ENCODE data around the gene MRPS23. TPM values are rescaled to one million over a fixed set of nuclear protein-coding genes. Genes with fewer than 3 reads are reported as not detected.

The MRPS23 gene
- total RNA-seq, 1 donor from 2014 or later, result 28.3 TPM

- H3K27ac Mint-ChIP-seq (ENCODE audit: unreplicated experiment), result no peak overlapping the region
- DNase-seq (ENCODE audit: extremely low spot score, unreplicated experiment), result no peak
- no peaks in the 10 kb centered on the region for H3K27me3 Mint-ChIP-seq (ENCODE audit: unreplicated experiment)
- H3K4me1 Mint-ChIP-seq (ENCODE audit: unreplicated experiment), result peaks cover 71% of the 10 kb centered on the region
- no peaks in the 10 kb centered on the region for H3K9me3 Mint-ChIP-seq (ENCODE audit: unreplicated experiment)
- no peak overlapping the region for H3K4me3 Mint-ChIP-seq (ENCODE audit: unreplicated experiment)
- H3K36me3 Mint-ChIP-seq (ENCODE audit: unreplicated experiment), result peaks cover 26% of the 10 kb centered on the region
- no peak for TF ChIP-seq CTCF (IDR thresholded peaks at IDR 0.05)
Measured at GRCh38 chr17:57872536-57872935, 22.7 kb upstream of the MRPS23 start.

- TF ChIP-seq CTCF (IDR thresholded peaks at IDR 0.05), result no peak
- no peak overlapping the region for H3K4me3 Mint-ChIP-seq (ENCODE audit: unreplicated experiment)
- H3K27ac Mint-ChIP-seq (ENCODE audit: unreplicated experiment), result no peak overlapping the region
Measured at GRCh38 chr17:57871863-57872262, 22.0 kb upstream of the MRPS23 start.

GRCh38 chr17:57871155-57871554 is 21.3 kb upstream of the MRPS23 start:
- peaks cover 27% of the 10 kb centered on the region for H3K36me3 Mint-ChIP-seq (ENCODE audit: unreplicated experiment)
- no peak overlapping the region for H3K4me3 Mint-ChIP-seq (ENCODE audit: unreplicated experiment)
- H3K4me1 Mint-ChIP-seq (ENCODE audit: unreplicated experiment), result peaks cover 62% of the 10 kb centered on the region
- TF ChIP-seq CTCF (IDR thresholded peaks at IDR 0.05), result no peak
- H3K27ac Mint-ChIP-seq (ENCODE audit: unreplicated experiment), result no peak overlapping the region
- H3K9me3 Mint-ChIP-seq (ENCODE audit: unreplicated experiment), result no peaks in the 10 kb centered on the region
- H3K27me3 Mint-ChIP-seq (ENCODE audit: unreplicated experiment), result no peaks in the 10 kb centered on the region
- no peak for DNase-seq (ENCODE audit: extremely low spot score, unreplicated experiment)

More at GRCh38 chr17:57871863-57872262, 22.0 kb upstream of the MRPS23 start:
- H3K4me1 Mint-ChIP-seq (ENCODE audit: unreplicated experiment), result peaks cover 69% of the 10 kb centered on the region
- peaks cover 26% of the 10 kb centered on the region for H3K36me3 Mint-ChIP-seq (ENCODE audit: unreplicated experiment)
- H3K27me3 Mint-ChIP-seq (ENCODE audit: unreplicated experiment), result no peaks in the 10 kb centered on the region
- no peak for DNase-seq (ENCODE audit: extremely low spot score, unreplicated experiment)
- H3K9me3 Mint-ChIP-seq (ENCODE audit: unreplicated experiment), result no peaks in the 10 kb centered on the region

- Mint-ChIP-seq H3K36me3 (ENCODE audit: unreplicated experiment) (peaks cover 31% of the 10 kb centered on the region), H3K4me3 (ENCODE audit: unreplicated experiment) (no peak overlapping the region), H3K27ac (ENCODE audit: unreplicated experiment) (no peak overlapping the region), H3K9me3 (ENCODE audit: unreplicated experiment) (no peaks in the 10 kb centered on the region), H3K27me3 (ENCODE audit: unreplicated experiment) (no peaks in the 10 kb centered on the region), H3K4me1 (ENCODE audit: unreplicated experiment) (peaks cover 53% of the 10 kb centered on the region)
- no peak for DNase-seq (ENCODE audit: extremely low spot score, unreplicated experiment)
- TF ChIP-seq CTCF (IDR thresholded peaks at IDR 0.05), result no peak
Measured at GRCh38 chr17:57870283-57870635, 20.4 kb upstream of the MRPS23 start.

GRCh38 chr17:57869617-57870282 is 19.9 kb upstream of the MRPS23 start:
- Mint-ChIP-seq H3K27me3 (ENCODE audit: unreplicated experiment) (no peaks in the 10 kb centered on the region), H3K4me3 (ENCODE audit: unreplicated experiment) (peak overlapping the region; percentile 22), H3K36me3 (ENCODE audit: unreplicated experiment) (peaks cover 36% of the 10 kb centered on the region), H3K27ac (ENCODE audit: unreplicated experiment) (no peak overlapping the region), H3K9me3 (ENCODE audit: unreplicated experiment) (no peaks in the 10 kb centered on the region), H3K4me1 (ENCODE audit: unreplicated experiment) (peaks cover 48% of the 10 kb centered on the region)
- TF ChIP-seq CTCF (IDR thresholded peaks at IDR 0.05), result no peak
- DNase-seq (ENCODE audit: extremely low spot score, unreplicated experiment), result no peak

Data from osteocyte (in vitro differentiated cells).